SJSA1 (cell line): ENCODE measurements around the gene KCNT2. TPM values are rescaled to one million over a fixed set of nuclear protein-coding genes. Genes with fewer than 3 reads are reported as not detected.
"Not testable (repeated sequence)": the region's sequence is repeated elsewhere in the genome, so short reads cannot be mapped to it uniquely, and the experiment has no call there.

Source experiments
- DNase-seq, 2 experiments: peaks; one replicate each; pipeline ENCODE4 v3.0.0-alpha.2; 2015 to 2020; ENCODE audit warnings: low spot score in 2 of 2, low read depth in 1 of 2
- H3K27ac ChIP-seq: fragments of 250-450 bp; sonication (Bioruptor Pico); 2 replicates; pipeline ENCODE4 v1.5.1; 2020; ENCODE audit warnings: mild to moderate bottlenecking, moderate library complexity
- H3K27me3 ChIP-seq: fragments of 250-450 bp; sonication (Bioruptor Pico); replicated peaks from 2 replicates; pipeline ENCODE4 v1.5.1; 2020; ENCODE audit warnings: mild to moderate bottlenecking, moderate library complexity
- H3K36me3 ChIP-seq: fragments of 250-450 bp; sonication (Bioruptor Pico); 2 replicates; pipeline ENCODE4 v1.5.1; 2020; ENCODE audit warnings: mild to moderate bottlenecking
- H3K4me1 ChIP-seq: fragments of 250-450 bp; sonication (Bioruptor Pico); replicated peaks from 2 replicates; pipeline ENCODE4 v1.6.1; 2021; ENCODE audit warnings: mild to moderate bottlenecking
- H3K4me3 ChIP-seq: fragments of 250-450 bp; sonication (Bioruptor Pico); 2 replicates; pipeline ENCODE4 v1.5.1; 2020; ENCODE audit warnings: mild to moderate bottlenecking
- H3K9me3 ChIP-seq: fragments of 250-450 bp; sonication (Bioruptor Pico); replicated peaks from 2 replicates; pipeline ENCODE4 v1.5.1; 2020; ENCODE audit warnings: mild to moderate bottlenecking
- total RNA-seq: library from RNA; depleted of rRNA; stranded (reverse); fragments of >200 nt; shearing (Covaris generic); gene quantifications from 2 replicates; pipeline ENCODE4 v1.2.3, GENCODE V29; 2014

The KCNT2 gene
- total RNA-seq, 1 experiment from 2014 or later: 0.05 TPM

GRCh38 chr1:196522574-196523345, 85.5 kb downstream of the KCNT2 start:
- H3K27me3 ChIP-seq, H3K4me1 ChIP-seq, H3K36me3 ChIP-seq, DNase-seq, H3K9me3 ChIP-seq, H3K4me3 ChIP-seq, H3K27ac ChIP-seq: not testable (repeated sequence)

- Histone ChIP-seq H3K4me1 (no peaks in the 10 kb centered on the region), H3K4me3 (no peak overlapping the region), H3K9me3 (no peaks in the 10 kb centered on the region; the same call in 1 of the 2 replicates), H3K36me3 (no peaks in the 10 kb centered on the region), H3K27ac (no peak overlapping the region), H3K27me3 (no peaks in the 10 kb centered on the region)
- no peak for DNase-seq
Observed at GRCh38 chr1:196517193-196517592, 91.0 kb downstream of the KCNT2 start.

GRCh38 chr1:196516373-196516772, 91.9 kb downstream of the KCNT2 start:
- Histone ChIP-seq H3K4me1 (no peaks in the 10 kb centered on the region), H3K36me3 (no peaks in the 10 kb centered on the region), H3K27me3 (no peaks in the 10 kb centered on the region), H3K4me3 (no peak overlapping the region), H3K27ac (no peak overlapping the region), H3K9me3 (no peaks in the 10 kb centered on the region; the same call in 1 of the 2 replicates)
- DNase-seq: no peak

GRCh38 chr1:196515904-196516303, 92.3 kb downstream of the KCNT2 start:
- no peak for DNase-seq
- Histone ChIP-seq H3K9me3 (no peaks in the 10 kb centered on the region; the same call in 1 of the 2 replicates), H3K36me3 (no peaks in the 10 kb centered on the region), H3K27me3 (no peaks in the 10 kb centered on the region), H3K4me3 (no peak overlapping the region), H3K27ac (no peak overlapping the region), H3K4me1 (no peaks in the 10 kb centered on the region)

GRCh38 chr1:196513821-196514220, 94.4 kb downstream of the KCNT2 start:
- no peaks in the 10 kb centered on the region for H3K27me3 ChIP-seq
- no peaks in the 10 kb centered on the region for H3K4me1 ChIP-seq
- no peak overlapping the region for H3K4me3 ChIP-seq
- no peaks in the 10 kb centered on the region for H3K9me3 ChIP-seq
- H3K27ac ChIP-seq: no peak overlapping the region
- H3K36me3 ChIP-seq: no peaks in the 10 kb centered on the region
- no peak for DNase-seq

GRCh38 chr1:196510451-196510850, 97.8 kb downstream of the KCNT2 start:
- Histone ChIP-seq H3K4me1 (no peaks in the 10 kb centered on the region), H3K36me3 (no peaks in the 10 kb centered on the region), H3K9me3 (no peaks in the 10 kb centered on the region), H3K27me3 (no peaks in the 10 kb centered on the region), H3K4me3 (no peak overlapping the region), H3K27ac (no peak overlapping the region)
- DNase-seq: no peak

- H3K4me1 ChIP-seq, DNase-seq, H3K36me3 ChIP-seq, H3K4me3 ChIP-seq, H3K27me3 ChIP-seq, H3K9me3 ChIP-seq, H3K27ac ChIP-seq: not testable (repeated sequence)
Observed at GRCh38 chr1:196504224-196504623, 104.0 kb downstream of the KCNT2 start.

GRCh38 chr1:196502437-196502836, 105.8 kb downstream of the KCNT2 start:
- H3K9me3 ChIP-seq: no peaks in the 10 kb centered on the region
- no peak overlapping the region for H3K27ac ChIP-seq
- DNase-seq: no peak
- H3K4me3 ChIP-seq: no peak overlapping the region
- H3K27me3 ChIP-seq: no peaks in the 10 kb centered on the region
- no peaks in the 10 kb centered on the region for H3K36me3 ChIP-seq
- no peaks in the 10 kb centered on the region for H3K4me1 ChIP-seq

GRCh38 chr1:196501760-196502428, 106.3 kb downstream of the KCNT2 start:
- Histone ChIP-seq H3K27me3 (no peaks in the 10 kb centered on the region), H3K27ac (no peak overlapping the region), H3K9me3 (no peaks in the 10 kb centered on the region), H3K4me1 (no peaks in the 10 kb centered on the region), H3K36me3 (no peaks in the 10 kb centered on the region), H3K4me3 (no peak overlapping the region)
- DNase-seq: no peak

- no peaks in the 10 kb centered on the region for H3K36me3 ChIP-seq
- no peak overlapping the region for H3K4me3 ChIP-seq
- no peak overlapping the region for H3K27ac ChIP-seq
- H3K4me1 ChIP-seq: no peaks in the 10 kb centered on the region
- no peaks in the 10 kb centered on the region for H3K27me3 ChIP-seq
- no peak for DNase-seq
- no peaks in the 10 kb centered on the region for H3K9me3 ChIP-seq
Observed at GRCh38 chr1:196497817-196498216, 110.4 kb downstream of the KCNT2 start.

- H3K27ac ChIP-seq: no peak overlapping the region
- no peaks in the 10 kb centered on the region for H3K36me3 ChIP-seq
- no peaks in the 10 kb centered on the region for H3K27me3 ChIP-seq
- no peaks in the 10 kb centered on the region for H3K9me3 ChIP-seq
- no peak overlapping the region for H3K4me3 ChIP-seq
- no peak for DNase-seq
- no peaks in the 10 kb centered on the region for H3K4me1 ChIP-seq
Observed at GRCh38 chr1:196494766-196495165, 113.5 kb downstream of the KCNT2 start.

- H3K36me3 ChIP-seq: no peaks in the 10 kb centered on the region
Observed at GRCh38 chr1:196493881-196494280, 114.4 kb downstream of the KCNT2 start.

GRCh38 chr1:196488579-196488978, 119.7 kb downstream of the KCNT2 start:
- H3K4me1 ChIP-seq: no peaks in the 10 kb centered on the region
- H3K27ac ChIP-seq: no peak overlapping the region
- H3K9me3 ChIP-seq: no peaks in the 10 kb centered on the region
- H3K27me3 ChIP-seq: no peaks in the 10 kb centered on the region
- H3K4me3 ChIP-seq: no peak overlapping the region
- no peak for DNase-seq
- H3K36me3 ChIP-seq: no peaks in the 10 kb centered on the region

More at GRCh38 chr1:196493881-196494280, 114.4 kb downstream of the KCNT2 start:
- Histone ChIP-seq H3K27me3 (no peaks in the 10 kb centered on the region), H3K4me1 (no peaks in the 10 kb centered on the region), H3K4me3 (no peak overlapping the region), H3K9me3 (no peaks in the 10 kb centered on the region), H3K27ac (no peak overlapping the region)
- DNase-seq: no peak

GRCh38 chr1:196486346-196486745, 121.9 kb downstream of the KCNT2 start:
- no peaks in the 10 kb centered on the region for H3K4me1 ChIP-seq
- no peak overlapping the region for H3K27ac ChIP-seq
- no peak for DNase-seq
- H3K27me3 ChIP-seq: no peaks in the 10 kb centered on the region
- no peaks in the 10 kb centered on the region for H3K9me3 ChIP-seq
- no peaks in the 10 kb centered on the region for H3K36me3 ChIP-seq
- no peak overlapping the region for H3K4me3 ChIP-seq
